ENCODE results near the gene PHKA2. TPM values are rescaled to one million over a fixed set of nuclear protein-coding genes. Genes with fewer than 3 reads are reported as not detected.
"Not testable (repeated sequence)": the region's sequence is repeated elsewhere in the genome, so short reads cannot be mapped to it uniquely, and the experiment has no call there.

PHKA2 gene
- total and polyA plus RNA-seq, 2 of the 4 experiments (the other 2 are of a cell fraction): 10.0 to 21.5 TPM

GRCh38 chrX:18981124-18981807 is 2.6 kb downstream of the PHKA2 start:
- H3K18ac ChIP-seq (ENCODE audit: low read depth, low read length): no peak overlapping the region
- no peak overlapping the region for H4K5ac ChIP-seq (ENCODE audit: low read depth, low read length)
- WGBS, 2 experiments (ENCODE audit: extremely low coverage in 2 of 2, insufficient read length in 1 of 2): 80% methylated on average over 1 of the region's 6 CpGs; no CpG with 5 or more reads in 1 of the 2 experiments
- ChIA-PET CTCF (interaction anchor here (0.6 to 0.8 kb wide), 3 partner anchors 10 to 23 kb away, joined by 3 read pairs; no protein-coding TSS in a partner anchor), POLR2A (ENCODE audit: unreplicated experiment) (no interaction called here)
- DNase-seq (no peak), ATAC-seq (ENCODE audit: low read depth) (no peak)
- peaks cover 10 to 22% of the 10 kb centered on the region in 2 experiments; a peak in 3 of 4 replicates for H3K79me1 ChIP-seq (ENCODE audit: low read depth in 1 of 2, low read length in 2 of 2)
- no peak overlapping the region for H3K56ac ChIP-seq (ENCODE audit: extremely low read depth, insufficient read depth, low read length)
- H3K4me3 ChIP-seq (ENCODE audit: insufficient read depth, low read depth, low read length): no peak overlapping the region
- H3K4ac ChIP-seq (ENCODE audit: low read depth, low read length): no peak overlapping the region
- no peaks in the 10 kb centered on the region for H3K27me3 ChIP-seq (ENCODE audit: control insufficient read depth, insufficient read depth, low read length)
- H2AK5ac ChIP-seq (ENCODE audit: low read depth, low read length): no peak overlapping the region
- no peak overlapping the region for H3K4me2 ChIP-seq (ENCODE audit: low read depth, low read length)
- H3K9ac ChIP-seq (ENCODE audit: low read depth, low read length): no peak overlapping the region
- H4K20me1 ChIP-seq (ENCODE audit: insufficient read depth, low read length): no peaks in the 10 kb centered on the region
- no peak overlapping the region for H4K91ac ChIP-seq (ENCODE audit: insufficient read depth, low read depth, low read length)
- 0 out of 2 replicates have a peak, but pooled peaks cover 2% of the 10 kb centered on the region for H3K4me1 ChIP-seq (ENCODE audit: control insufficient read depth, insufficient read depth, low read length)
- H2BK120ac ChIP-seq (ENCODE audit: low read depth, low read length): no peak overlapping the region
- in situ Hi-C loops (cut with MboI; ENCODE audit: low sequenced_read_pairs) (no loop called here), intact Hi-C loops (cut with micrococcal nuclease) (loop anchor here (10.0 kb wide), 1 partner anchor 566 kb away; no protein-coding TSS in a partner anchor), dilution Hi-C loops (cut with HindIII; ENCODE audit: low sequenced_read_pairs, unreplicated experiment) (no loop called here)
- H2BK20ac ChIP-seq (ENCODE audit: low read depth, low read length): no peak overlapping the region
- BruUV-seq (replicated peaks): no TSS peak
- H2AK9ac ChIP-seq (replicated peaks; ENCODE audit: low read depth, low read length, poor library complexity): no peak overlapping the region
- no peak overlapping the region for H2BK5ac ChIP-seq (ENCODE audit: low read depth, low read length, poor library complexity, severe bottlenecking)
- no peaks in the 10 kb centered on the region for H3K36me3 ChIP-seq (ENCODE audit: control insufficient read depth, insufficient read depth, low read length)
- no peak overlapping the region for H2BK15ac ChIP-seq (ENCODE audit: low read depth, low read length)
- H4K8ac ChIP-seq (ENCODE audit: low read depth in 2 of 2, low read length in 2 of 2): no peak overlapping the region
- no peak overlapping the region for H3K14ac ChIP-seq (replicated peaks; ENCODE audit: low read depth, low read length)
- TF ChIP-seq MAZ (IDR thresholded peaks at IDR 0.05; ENCODE audit: borderline replicate concordance, low read depth, low read length): no peak
- TF ChIP-seq CHD1 (IDR thresholded peaks at IDR 0.05; ENCODE audit: low read depth, low read length): no peak
- TF ChIP-seq NFE2L2 (IDR thresholded peaks at IDR 0.05; ENCODE audit: low read depth, low read length): no peak
- no peak for TF ChIP-seq MXI1 (IDR thresholded peaks at IDR 0.05; ENCODE audit: borderline replicate concordance, low read depth, low read length)
- TF ChIP-seq POLR2A (IDR thresholded peaks at IDR 0.05; ENCODE audit: low read depth, low read length): no peak
- TF ChIP-seq RCOR1 (IDR thresholded peaks at IDR 0.05; ENCODE audit: insufficient replicate concordance, low read length): no peak
- TF ChIP-seq FOS (IDR thresholded peaks at IDR 0.05; ENCODE audit: low read depth, low read length): no peak
- no peak overlapping the region for H3K27ac ChIP-seq (ENCODE audit: insufficient read depth, low read length)
- no peak overlapping the region for H3K23ac ChIP-seq (ENCODE audit: low read depth, low read length)
- no peak overlapping the region for H2AFZ ChIP-seq (replicated peaks; ENCODE audit: low read length, poor library complexity)
- H3K9me3 ChIP-seq (ENCODE audit: control insufficient read depth, insufficient read depth, low read length): no peaks in the 10 kb centered on the region
- H3K9me1 ChIP-seq (ENCODE audit: insufficient read depth, low read length): no peaks in the 10 kb centered on the region

- H4K5ac ChIP-seq (ENCODE audit: low read depth, low read length); H2BK5ac ChIP-seq (ENCODE audit: low read depth, low read length, poor library complexity, severe bottlenecking); H2BK120ac ChIP-seq (ENCODE audit: low read depth, low read length); H4K20me1 ChIP-seq (ENCODE audit: insufficient read depth, low read length); ATAC-seq (ENCODE audit: low read depth); H3K56ac ChIP-seq (ENCODE audit: extremely low read depth, insufficient read depth, low read length); H3K23ac ChIP-seq (ENCODE audit: low read depth, low read length); BruUV-seq (replicated peaks); dilution Hi-C loops (cut with HindIII; ENCODE audit: low sequenced_read_pairs, unreplicated experiment); H3K4me3 ChIP-seq (ENCODE audit: insufficient read depth, low read depth, low read length); H3K18ac ChIP-seq (ENCODE audit: low read depth, low read length); H3K36me3 ChIP-seq (ENCODE audit: control insufficient read depth, insufficient read depth, low read length); H3K9me3 ChIP-seq (ENCODE audit: control insufficient read depth, insufficient read depth, low read length); H2AK5ac ChIP-seq (ENCODE audit: low read depth, low read length); H2BK15ac ChIP-seq (ENCODE audit: low read depth, low read length); H3K27ac ChIP-seq (ENCODE audit: insufficient read depth, low read length); POLR2A ChIA-PET (ENCODE audit: unreplicated experiment); H3K9me1 ChIP-seq (ENCODE audit: insufficient read depth, low read length); H3K4ac ChIP-seq (ENCODE audit: low read depth, low read length); H2AK9ac ChIP-seq (replicated peaks; ENCODE audit: low read depth, low read length, poor library complexity); DNase-seq; H3K4me2 ChIP-seq (ENCODE audit: low read depth, low read length); H4K91ac ChIP-seq (ENCODE audit: insufficient read depth, low read depth, low read length); H2BK20ac ChIP-seq (ENCODE audit: low read depth, low read length); H2AFZ ChIP-seq (replicated peaks; ENCODE audit: low read length, poor library complexity); H3K27me3 ChIP-seq (ENCODE audit: control insufficient read depth, insufficient read depth, low read length); H3K4me1 ChIP-seq (ENCODE audit: control insufficient read depth, insufficient read depth, low read length); H3K14ac ChIP-seq (replicated peaks; ENCODE audit: low read depth, low read length); H3K9ac ChIP-seq (ENCODE audit: low read depth, low read length); H4K8ac ChIP-seq (ENCODE audit: low read depth in 2 of 2, low read length in 2 of 2); in situ Hi-C loops (cut with MboI; ENCODE audit: low sequenced_read_pairs): not testable (repeated sequence)
- CTCF ChIA-PET: interaction anchor here (0.6 to 0.8 kb wide), 2 partner anchors 9 to 24 kb away, joined by 3 read pairs; no protein-coding TSS in a partner anchor
- intact Hi-C loops (cut with micrococcal nuclease): loop anchor here (10.0 kb wide), 1 partner anchor 565 kb away; no protein-coding TSS in a partner anchor
- H3K79me1 ChIP-seq (ENCODE audit: low read depth in 1 of 2, low read length in 2 of 2): peaks cover 8 to 16% of the 10 kb centered on the region in 2 experiments; a peak in 3 of 4 replicates
- no CpG with 5 or more reads among the region's 6 CpGs for WGBS, 2 experiments (ENCODE audit: extremely low coverage in 2 of 2, insufficient read length in 1 of 2)
Observed at GRCh38 chrX:18980262-18980661, 3.7 kb downstream of the PHKA2 start.
